GM18858 (cell line): ENCODE data around the gene HMGN2.

Experiments
- ATAC-seq: cut with Tn5 transposase; IDR thresholded peaks from one replicate; pipeline ENCODE4 v1.9.1; 2021; ENCODE audit not compliant: unreplicated experiment

Gene HMGN2

GRCh38 chr1:26472320-26472900 is at the start of gene HMGN2:
HMGN2 (plus strand) TSS chr1:26472440; CDS start chr1:26472613, 173 bp downstream.
- peak; percentile 28 for ATAC-seq

- ATAC-seq = no peak
These were observed 42.5 kb upstream of the HMGN2 start for GRCh38 chr1:26429721-26430120.

GRCh38 chr1:26431979-26432695 is 40.1 kb upstream of the HMGN2 start, which contains the start of gene DHDDS:
DHDDS (plus strand) TSS chr1:26432321; CDS start chr1:26432946, 625 bp downstream.
- peak; percentile 81 for ATAC-seq

- ATAC-seq = no peak
These were observed 39.4 kb upstream of the HMGN2 start for GRCh38 chr1:26432793-26433192.

- no peak for ATAC-seq
These were observed 38.0 kb upstream of the HMGN2 start for GRCh38 chr1:26434161-26434752.

- no peak for ATAC-seq
These were observed 34.2 kb upstream of the HMGN2 start for GRCh38 chr1:26438041-26438440.

- no peak for ATAC-seq
These were observed 32.0 kb upstream of the HMGN2 start for GRCh38 chr1:26440259-26440658.

GRCh38 chr1:26449868-26450267 is 22.4 kb upstream of the HMGN2 start:
- no peak for ATAC-seq

- no peak for ATAC-seq
These were observed 21.3 kb upstream of the HMGN2 start for GRCh38 chr1:26450908-26451307.

GRCh38 chr1:26452459-26453183 is 19.6 kb upstream of the HMGN2 start:
- ATAC-seq = no peak

- no peak for ATAC-seq
These were observed 13.1 kb upstream of the HMGN2 start for GRCh38 chr1:26459148-26459547.

- ATAC-seq = no peak
These were observed 12.6 kb upstream of the HMGN2 start for GRCh38 chr1:26459573-26460031.

- ATAC-seq = no peak
These were observed 3.3 kb upstream of the HMGN2 start for GRCh38 chr1:26468911-26469310.

- no peak for ATAC-seq
These were observed 2.7 kb upstream of the HMGN2 start for GRCh38 chr1:26469558-26469957.

- no peak for ATAC-seq
These were observed 1.3 kb upstream of the HMGN2 start for GRCh38 chr1:26470878-26471497.

GRCh38 chr1:26471498-26472319 is 531 bp upstream of the HMGN2 start:
- ATAC-seq = peak; percentile 10

- peak; percentile 49 for ATAC-seq
These were observed 933 bp downstream of the HMGN2 start for GRCh38 chr1:26472901-26473845.

GRCh38 chr1:26474818-26475217 is 2.6 kb downstream of the HMGN2 start:
- ATAC-seq = no peak

- ATAC-seq = no peak
These were observed 3.7 kb downstream of the HMGN2 start for GRCh38 chr1:26475989-26476388.
